HepG2 (cell line): ENCODE measurements around the gene MRPL27. TPM values are rescaled to one million over a fixed set of nuclear protein-coding genes. Genes with fewer than 3 reads are reported as not detected.

Experiments
- ARID2 ChIP-seq: sonication (generic); formaldehyde crosslinking; IDR thresholded peaks from 2 replicates; pipeline ENCODE4 v1.8.1; 2022; ENCODE audit warnings: mild to moderate bottlenecking, missing genetic modification reagents, borderline replicate concordance
- ARNT2 ChIP-seq: sonication (generic); formaldehyde crosslinking; IDR thresholded peaks from 2 replicates; pipeline ENCODE4 v1.8.0; 2022; ENCODE audit warnings: mild to moderate bottlenecking, low read depth, missing genetic modification reagents, moderate library complexity
- JUND ChIP-seq: sonication (generic); formaldehyde crosslinking; IDR thresholded peaks from 2 replicates; pipeline ENCODE4 v1.8.0; 2022; ENCODE audit warnings: mild to moderate bottlenecking, missing genetic modification reagents
- KLF13 ChIP-seq: sonication (generic); formaldehyde crosslinking; IDR thresholded peaks from 2 replicates; pipeline ENCODE4 v1.4.0; 2020; ENCODE audit warnings: mild to moderate bottlenecking, missing genetic modification reagents
- MAFG ChIP-seq: sonication (generic); formaldehyde crosslinking; IDR thresholded peaks from 2 replicates; pipeline ENCODE4 v1.5.1; 2020; ENCODE audit warnings: mild to moderate bottlenecking, missing genetic modification reagents
- PHF8 ChIP-seq: sonication (generic); formaldehyde crosslinking; IDR thresholded peaks from 2 replicates; pipeline ENCODE4 v1.5.0; 2020; ENCODE audit warnings: missing genetic modification reagents
- SOX5 ChIP-seq: IDR thresholded peaks from 2 replicates; pipeline ENCODE4 v1.6.1; 2016; ENCODE audit warnings: borderline replicate concordance
- TBP ChIP-seq: sonication (generic); formaldehyde crosslinking; IDR thresholded peaks from 2 replicates; pipeline ENCODE4 v1.5.0; 2020; ENCODE audit warnings: missing genetic modification reagents
- ZBTB38 ChIP-seq: sonication (generic); formaldehyde crosslinking; IDR thresholded peaks from 2 replicates; pipeline ENCODE4 v1.5.1; 2020; ENCODE audit warnings: mild to moderate bottlenecking, missing genetic modification reagents
- ZBTB40 ChIP-seq, 2 experiments: fragments of 450-650 bp in 1 of 2; sonication (generic) in 1 of 2; formaldehyde crosslinking in 1 of 2; IDR thresholded peaks; 2 replicates each; pipeline versions ENCODE4 v1.6.1 to v1.8.0; 2016 to 2022; ENCODE audit warnings: antibody characterized with exemption in 1 of 2, mild to moderate bottlenecking in 1 of 2, missing genetic modification reagents in 1 of 2
- ZEB1 ChIP-seq: IDR thresholded peaks from 2 replicates; pipeline ENCODE4 v1.6.1; 2012; ENCODE audit warnings: mild to moderate bottlenecking, low read depth, inconsistent platforms; ENCODE audit not compliant: insufficient replicate concordance
- ZGPAT ChIP-seq: IDR thresholded peaks from 2 replicates; pipeline ENCODE4 v1.6.1; 2016; ENCODE audit warnings: mild to moderate bottlenecking
- ZNF790 ChIP-seq: sonication (generic); formaldehyde crosslinking; IDR thresholded peaks from 2 replicates; pipeline ENCODE4 v1.8.0; 2022; ENCODE audit warnings: missing genetic modification reagents, mild to moderate bottlenecking, borderline replicate concordance
- polyA plus RNA-seq, 8 experiments: library from polyadenylated mRNA; depleted of rRNA in 3 of 8; stranded (reverse) in 7 of 8; unstranded in 1 of 8; fragments of >200 nt; fragmentation: Illumina TruSeq in 4 of 8; extraction: Trizol in 4 of 8; gene quantifications; 2 replicates each; pipeline versions ENCODE4 v1.2.1 to v1.2.3, GENCODE V29; 2011 to 2016; ENCODE audit warnings: low read depth in 4 of 8, missing spikeins in 1 of 8, mixed read lengths in 1 of 8; ENCODE audit not compliant: insufficient read depth in 1 of 8
- total RNA-seq, 5 experiments: library from RNA; depleted of rRNA; stranded (reverse); fragments of >200 nt; fragmentation: Illumina TruSeq; extraction: Trizol; gene quantifications; 2 replicates each; pipeline ENCODE4 v1.2.3, GENCODE V29; 2016; ENCODE audit warnings: low read depth in 1 of 5

Gene MRPL27
- total and polyA plus RNA-seq, 2 of the 13 experiments (the other 11 are each of a cell fraction or from before 2014, with no cell fraction given) = 137 to 217 TPM

GRCh38 chr17:50396261-50397110 lies 23.5 kb upstream of the MRPL27 start (continued):
- TF ChIP-seq ZGPAT (CRISPR knock-in tag) (no peak), ZBTB38 (CRISPR knock-in tag) (0 out of 2 replicates have a peak, but pooled peaks have one; percentile 20), KLF13 (no peak), MAFG (no peak), ZEB1 (no peak), ARID2 (CRISPR knock-in tag) (no peak), SOX5 (CRISPR knock-in tag) (no peak), ARNT2 (CRISPR knock-in tag) (no peak), PHF8 (CRISPR knock-in tag) (no peak), JUND (CRISPR knock-in tag) (no peak), ZNF790 (CRISPR knock-in tag) (no peak), ZBTB40 (IDR thresholded peaks at IDR 0.05) (0 out of 2 replicates have a peak, but pooled peaks have one; percentile 6), ZBTB40 (CRISPR knock-in tag; IDR thresholded peaks at IDR 0.05) (no peak), TBP (CRISPR knock-in tag) (no peak)
